D721Med (cell line): ENCODE data around the gene COQ10B.
A peak's percentile ranks its signal among the peaks of the same experiment; 100 is the strongest.

ENCODE experiments used
- DNase-seq: peaks from one replicate; pipeline ENCODE4 v3.0.0; 2011; ENCODE audit warnings: low spot score; ENCODE audit not compliant: insufficient read length
- FAIRE-seq: peaks from 2 replicates; lab custom pipeline; 2011; peaks lifted over from hg19 to GRCh38; lab: Jason Lieb, UNC
- CTCF ChIP-seq: IDR thresholded peaks from 2 replicates; pipeline ENCODE4 v1.5.1; 2012; ENCODE audit warnings: mild to moderate bottlenecking, control low read depth; ENCODE audit not compliant: insufficient read depth; ENCODE audit errors: missing control alignments

The COQ10B gene

GRCh38 chr2:197502201-197502600 lies 48.8 kb downstream of the COQ10B start:
- no peak for TF ChIP-seq CTCF
- FAIRE-seq: no peak
- DNase-seq: no peak

- FAIRE-seq (no peak), DNase-seq (no peak)
- TF ChIP-seq CTCF: no peak
Measured at GRCh38 chr2:197502685-197503084, 49.3 kb downstream of the COQ10B start.

GRCh38 chr2:197504000-197504399 lies 50.6 kb downstream of the COQ10B start:
- no peak for TF ChIP-seq CTCF
- DNase-seq (no peak), FAIRE-seq (no peak)

- TF ChIP-seq CTCF: no peak
Measured at GRCh38 chr2:197504512-197504911, 51.2 kb downstream of the COQ10B start.

GRCh38 chr2:197506658-197507057 lies 53.3 kb downstream of the COQ10B start:
- TF ChIP-seq CTCF: no peak
- DNase-seq (no peak), FAIRE-seq (peak; percentile 25)

More at GRCh38 chr2:197504512-197504911, 51.2 kb downstream of the COQ10B start:
- DNase-seq: no peak
- no peak for FAIRE-seq

GRCh38 chr2:197513915-197514314 lies 60.6 kb downstream of the COQ10B start:
- no peak for DNase-seq
- TF ChIP-seq CTCF: no peak
- FAIRE-seq: peak; percentile 61

GRCh38 chr2:197514754-197515153 lies 61.4 kb downstream of the COQ10B start:
- no peak for TF ChIP-seq CTCF
- DNase-seq (no peak), FAIRE-seq (no peak)
